GM18520 (cell line): ENCODE data around the gene ACOT7.
"Not testable (repeated sequence)": the region's sequence is repeated elsewhere in the genome, so short reads cannot be mapped to it uniquely, and the experiment has no call there.

Experiments used
- ATAC-seq: cut with Tn5 transposase; IDR thresholded peaks from one replicate; pipeline ENCODE4 v1.9.1; 2021; ENCODE audit not compliant: unreplicated experiment

ACOT7 gene

GRCh38 chr1:6393400-6394187 lies at the start of gene ACOT7:
ACOT7 (minus strand) TSS chr1:6393767; CDS start chr1:6393399, 368 bp downstream.
- ATAC-seq = peak; percentile 79

- ATAC-seq = no peak
These were observed 48.0 kb upstream of the ACOT7 start for GRCh38 chr1:6441586-6441985.

DNA sequence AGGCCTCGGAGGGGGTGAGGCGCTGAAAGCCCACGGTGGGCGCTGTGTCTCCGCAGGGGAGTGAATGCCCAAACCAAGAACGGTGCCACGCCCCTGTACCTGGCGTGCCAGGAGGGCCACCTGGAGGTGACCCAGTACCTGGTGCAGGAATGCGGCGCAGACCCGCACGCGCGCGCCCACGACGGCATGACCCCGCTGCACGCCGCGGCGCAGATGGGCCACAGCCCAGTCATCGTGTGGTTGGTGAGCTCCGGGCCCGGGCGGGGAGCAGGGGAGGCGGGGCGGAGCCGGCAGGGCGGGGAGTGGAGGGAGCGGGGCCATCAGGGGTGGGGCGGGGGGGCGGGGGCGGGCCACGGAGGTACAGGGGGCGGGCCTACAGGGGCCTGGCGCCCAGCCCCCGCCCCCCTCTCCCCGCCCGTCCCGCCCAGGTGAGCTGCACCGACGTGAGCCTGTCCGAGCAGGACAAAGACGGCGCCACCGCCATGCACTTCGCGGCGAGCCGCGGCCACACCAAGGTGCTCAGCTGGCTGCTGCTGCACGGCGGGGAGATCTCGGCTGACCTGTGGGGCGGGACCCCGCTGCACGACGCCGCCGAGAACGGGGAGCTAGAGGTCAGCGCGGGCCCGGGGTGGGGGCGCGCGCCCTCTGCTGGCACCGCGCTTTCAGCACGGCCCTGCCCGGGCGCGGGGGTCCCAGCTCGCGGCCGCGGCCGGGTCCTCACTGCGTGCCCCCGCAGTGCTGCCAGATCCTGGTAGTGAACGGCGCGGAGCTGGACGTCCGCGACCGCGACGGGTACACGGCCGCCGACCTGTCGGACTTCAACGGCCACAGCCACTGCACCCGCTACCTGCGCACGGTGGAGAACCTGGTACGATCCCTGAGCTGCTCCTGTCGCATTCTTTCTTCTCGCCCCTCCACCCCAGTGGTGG lies 46.9 kb upstream of the ACOT7 start:
- ATAC-seq = no peak

DNA sequence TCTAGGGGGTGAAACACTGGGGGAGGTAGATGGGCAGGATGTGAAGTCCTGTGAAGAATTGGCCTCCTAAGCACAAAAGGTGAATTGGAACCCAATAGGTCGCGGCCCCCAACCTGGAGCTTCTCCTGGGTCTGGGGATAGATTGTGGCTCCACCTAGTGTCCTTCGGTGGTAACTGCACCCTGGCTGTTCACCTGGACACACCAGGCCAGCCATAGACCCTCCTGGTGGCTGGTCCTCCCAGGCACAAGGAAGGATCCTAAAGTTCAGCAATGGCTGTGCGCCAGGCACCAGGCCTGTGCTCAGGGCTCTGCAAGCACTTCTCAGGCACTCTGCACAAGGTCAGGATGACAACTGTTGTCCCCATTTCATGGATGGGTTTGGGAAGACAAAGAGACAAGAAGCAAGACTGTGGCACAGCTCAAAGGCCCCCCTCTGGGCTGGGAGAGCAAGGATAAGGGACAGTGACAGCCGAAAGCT lies 44.5 kb upstream of the ACOT7 start:
- ATAC-seq = no peak

GRCh38 chr1:6437012-6437700 lies 43.6 kb upstream of the ACOT7 start:
- ATAC-seq = not testable (repeated sequence)

- ATAC-seq = not testable (repeated sequence)
These were observed 42.7 kb upstream of the ACOT7 start for GRCh38 chr1:6436277-6436676.

- no peak for ATAC-seq
These were observed 42.0 kb upstream of the ACOT7 start for GRCh38 chr1:6435547-6435946.

DNA sequence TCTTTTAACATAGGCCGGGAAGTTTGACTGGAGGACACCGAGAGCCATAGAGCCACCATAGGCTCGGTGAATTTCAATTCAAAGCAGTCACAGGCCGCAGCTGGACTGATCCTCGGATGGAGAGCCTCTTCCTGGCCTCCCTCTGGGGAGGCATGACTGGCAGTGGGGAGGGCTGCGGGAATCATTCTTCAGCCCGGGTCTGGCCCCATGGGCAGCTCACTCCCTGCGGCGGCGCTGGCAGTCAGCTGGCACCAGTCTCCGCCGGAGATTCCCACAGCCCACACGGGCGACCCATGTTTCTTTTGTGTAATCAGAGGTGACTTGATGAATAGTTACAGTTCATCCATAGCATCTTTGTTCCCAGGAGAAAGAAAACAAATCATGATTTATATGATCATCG lies 41.6 kb upstream of the ACOT7 start:
- no peak for ATAC-seq

DNA sequence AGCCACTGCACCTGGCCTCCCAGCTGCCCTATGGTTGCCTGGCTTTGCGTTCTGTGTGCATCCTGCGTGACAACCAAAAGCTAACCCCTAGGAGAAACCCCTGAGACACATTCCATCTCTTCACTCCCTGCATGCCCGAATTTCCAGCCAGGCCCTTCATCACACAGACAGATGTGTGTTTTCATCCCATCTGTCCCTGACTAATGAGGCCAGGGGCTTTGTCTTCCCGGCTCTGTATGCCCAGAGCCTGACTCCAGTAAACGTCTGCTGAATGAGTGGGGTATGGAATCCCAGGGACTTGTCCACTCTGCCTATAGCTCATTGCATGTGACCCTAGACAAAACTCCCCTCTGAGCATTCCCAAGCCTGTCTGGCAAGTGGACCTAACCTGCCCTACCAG lies 40.6 kb upstream of the ACOT7 start:
- ATAC-seq = no peak

GRCh38 chr1:6431645-6432579 lies 38.3 kb upstream of the ACOT7 start:
- not testable (repeated sequence) for ATAC-seq

DNA sequence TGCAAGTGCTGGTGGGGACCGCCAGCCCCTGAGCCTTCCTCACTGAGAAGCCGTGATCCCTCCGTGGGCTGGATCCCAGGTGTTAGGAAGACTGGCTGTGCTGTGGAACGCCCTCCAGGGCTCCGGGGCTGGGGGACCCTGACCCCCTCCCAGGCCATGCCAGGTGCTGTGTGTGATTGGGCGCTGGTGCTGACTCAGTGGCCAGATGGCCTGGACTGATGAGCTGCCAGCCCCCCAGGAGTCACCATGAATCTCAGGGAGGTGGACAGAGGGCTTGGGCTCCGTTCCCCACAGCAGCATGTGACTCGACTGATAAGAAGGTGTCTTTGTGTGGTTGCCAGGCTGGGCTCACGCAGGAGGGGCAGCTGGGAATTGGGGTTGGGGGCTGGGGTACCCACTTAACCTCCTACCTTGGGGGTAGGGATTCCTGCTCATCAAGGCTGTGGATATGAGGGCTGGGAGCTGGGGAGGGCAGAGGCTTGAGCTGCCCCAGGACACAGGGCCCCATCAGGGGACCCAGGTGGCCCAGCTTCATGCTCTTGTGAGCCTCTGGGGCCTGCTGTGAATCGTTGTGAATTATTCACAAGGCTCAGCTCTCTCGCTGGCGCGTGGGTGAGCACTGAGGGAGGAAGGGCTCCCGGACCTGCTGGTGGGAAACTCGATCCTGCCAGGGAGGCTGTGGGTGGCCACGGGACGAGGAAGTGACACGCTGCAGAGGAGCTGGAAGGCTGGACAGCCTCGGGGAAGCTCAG lies 36.3 kb upstream of the ACOT7 start:
- ATAC-seq = not testable (repeated sequence)

DNA sequence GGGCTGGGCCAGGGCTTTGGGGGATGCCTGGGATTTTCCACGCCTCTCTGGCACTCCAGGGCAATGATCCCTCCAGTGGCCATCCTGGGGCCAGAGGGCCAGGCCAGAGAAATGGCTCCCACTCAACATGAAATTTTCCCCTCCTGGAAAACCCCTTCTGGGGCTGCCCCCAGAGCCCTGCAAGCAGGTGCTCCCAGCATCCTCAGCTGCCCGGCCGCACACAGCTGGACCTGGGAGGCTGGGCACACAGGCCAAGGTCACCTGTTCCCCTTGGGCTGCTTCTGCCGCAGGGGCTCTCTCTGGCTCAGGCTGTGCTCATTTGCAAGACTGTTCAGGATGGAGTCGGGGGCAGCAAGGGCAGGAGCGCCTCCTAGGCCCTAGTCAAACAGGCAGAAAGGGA lies 34.9 kb upstream of the ACOT7 start:
- not testable (repeated sequence) for ATAC-seq

- ATAC-seq = no peak
These were observed 34.1 kb upstream of the ACOT7 start for GRCh38 chr1:6427441-6428390.

DNA sequence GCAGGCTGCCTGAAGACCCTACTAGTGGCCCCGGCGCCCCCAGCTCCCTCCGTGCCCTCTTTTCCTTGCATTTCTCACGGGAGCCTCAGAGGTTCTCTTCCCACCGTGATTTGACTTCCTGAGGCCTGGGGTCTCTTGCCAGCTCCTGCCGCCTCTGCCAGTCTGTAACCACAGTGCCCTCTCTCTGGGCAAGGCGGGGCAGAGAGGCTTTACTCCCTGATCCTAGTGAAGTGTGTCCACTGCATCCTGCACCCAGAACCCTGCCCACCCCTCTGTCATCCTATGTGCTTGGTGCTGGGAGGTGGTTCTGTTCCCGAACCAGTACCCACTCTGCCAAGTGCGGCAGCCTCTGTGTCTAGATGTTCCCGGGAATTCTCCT lies 33.4 kb upstream of the ACOT7 start:
- ATAC-seq = no peak

DNA sequence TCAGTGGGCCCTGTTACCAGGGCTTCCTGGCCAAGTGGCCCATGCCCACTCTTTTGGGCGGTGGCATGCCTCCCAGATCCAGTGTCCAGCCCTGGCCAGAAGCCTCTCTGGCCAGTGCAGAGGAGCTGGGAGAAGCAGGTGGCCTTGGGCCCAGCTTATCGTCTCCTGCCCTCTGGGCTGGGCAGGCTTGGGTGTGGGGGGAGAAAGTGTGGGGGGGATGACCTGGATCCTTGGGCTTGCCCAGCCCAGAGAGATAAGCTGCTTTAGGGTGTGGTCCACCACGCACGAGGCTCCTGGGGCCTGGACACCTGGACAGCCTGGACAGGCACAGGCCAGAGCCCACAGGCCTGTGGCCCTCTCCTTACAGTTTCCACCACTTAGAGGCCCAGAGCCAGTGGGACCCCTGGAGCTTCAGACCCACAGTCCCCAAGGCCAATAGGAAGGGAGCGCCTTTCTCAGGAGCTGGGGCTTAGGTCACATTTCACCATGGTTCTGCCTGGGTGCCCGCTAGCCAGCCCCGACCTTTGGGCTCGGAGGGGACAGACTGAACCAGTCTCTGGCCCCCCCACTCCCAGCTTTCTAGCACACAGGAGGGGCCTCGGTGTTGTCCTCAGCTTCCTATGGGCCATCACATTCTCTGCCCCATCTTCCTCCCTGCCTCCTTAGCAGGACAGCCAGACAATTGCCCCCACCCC lies 32.9 kb upstream of the ACOT7 start:
- no peak for ATAC-seq

DNA sequence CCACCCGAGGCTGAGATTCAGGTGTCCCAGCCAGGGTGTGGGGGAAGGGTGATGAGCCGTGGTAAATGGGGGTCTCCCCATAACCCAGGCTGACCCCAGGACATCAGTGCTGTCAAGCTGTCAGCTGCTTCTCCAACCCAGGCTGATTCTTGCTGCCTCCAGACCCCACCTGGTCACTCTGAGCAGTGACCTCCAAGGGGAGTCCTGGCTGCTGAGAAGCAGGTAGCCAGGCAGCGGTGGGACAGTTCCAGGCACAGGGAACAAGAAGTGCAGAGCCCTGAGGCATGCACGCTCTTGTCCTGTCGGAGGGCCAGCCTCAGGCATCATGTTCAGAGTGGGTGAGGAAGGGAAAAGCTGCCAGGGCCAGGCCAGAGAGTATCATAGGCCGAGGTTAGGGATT lies 32.1 kb upstream of the ACOT7 start:
- no peak for ATAC-seq
